ENCODE data around the gene F7.
"Not testable (repeated sequence)": the region's sequence is repeated elsewhere in the genome, so short reads cannot be mapped to it uniquely, and the experiment has no call there.

- not testable (repeated sequence) for TF ChIP-seq FOXK2 (IDR thresholded peaks at IDR 0.05); FOXM1 (IDR thresholded peaks at IDR 0.05; ENCODE audit: borderline replicate concordance); L3MBTL2 (conservative IDR thresholded peaks at IDR 0.05)
Observed at GRCh38 chr13:113057559-113057958, 48.0 kb upstream of the F7 start.

Measured in HEK293T (cell line).